SK-N-SH (cell line): Measurements from ENCODE around the gene PUM1. TPM values are rescaled to one million over a fixed set of nuclear protein-coding genes. Genes with fewer than 3 reads are reported as not detected.

ENCODE experiments used
- CTCF ChIA-PET: fragments of 300-600, 350-600 bp; formaldehyde crosslinking; extraction: SDS; loops from one replicate; lab custom pipeline; 2021; lab: Yijun Ruan, JAX
- POLR2A ChIA-PET: fragments of 350-600 bp; sonication (Branson Sonifier 250); formaldehyde crosslinking; extraction: SDS; loops from one replicate; lab custom pipeline; 2020; ENCODE audit warnings: antibody characterized with exemption, inconsistent platforms; lab: Yijun Ruan, JAX
- DNase-seq: peaks from one replicate; pipeline ENCODE4 v3.0.0; 2012
- H2AFZ ChIP-seq: fragments of 200-600 bp; sonication (generic); 2 replicates; pipeline ENCODE4 v1.8.1; 2016; ENCODE audit warnings: antibody characterized with exemption, mild to moderate bottlenecking, low read depth
- H3F3A ChIP-seq: fragments of 200-600 bp; sonication (generic); replicated peaks from 2 replicates; pipeline ENCODE3; 2016; ENCODE audit warnings: antibody characterized with exemption, mild to moderate bottlenecking; ENCODE audit not compliant: insufficient read depth
- H3K27ac ChIP-seq, 2 experiments: fragments of 200-500 bp in 1 of 2; fragments of 200-600 bp in 1 of 2; sonication (Bioruptor generic) in 1 of 2; sonication (generic), shearing (Covaris generic) in 1 of 2; 2 replicates each; pipeline versions ENCODE4 v1.5.1 to v1.6.1; 2014 to 2016; ENCODE audit warnings: low read depth in 2 of 2, inconsistent platforms in 1 of 2, low read length in 1 of 2, mild to moderate bottlenecking in 1 of 2, mixed read lengths in 1 of 2
- H3K27me3 ChIP-seq: fragments of 200-600 bp; sonication (generic), shearing (Covaris generic); 2 replicates; pipeline ENCODE4 v1.6.1; 2016; ENCODE audit warnings: mixed run types; ENCODE audit not compliant: insufficient read depth
- H3K36me3 ChIP-seq, 2 experiments: fragments of 200-500 bp in 1 of 2; fragments of 200-600 bp in 1 of 2; sonication (Bioruptor generic) in 1 of 2; sonication (generic) in 1 of 2; replicated peaks in 1 of 2; 2 replicates each; pipeline versions ENCODE3 to v1.5.1; 2014 to 2016; ENCODE audit warnings: low read length in 1 of 2, mild to moderate bottlenecking in 1 of 2; ENCODE audit not compliant: insufficient read depth in 2 of 2, control insufficient read depth in 1 of 2
- H3K4me1 ChIP-seq, 2 experiments: fragments of 200-500 bp in 1 of 2; fragments of 200-600 bp in 1 of 2; sonication (Bioruptor generic) in 1 of 2; sonication (generic), shearing (Covaris generic) in 1 of 2; 2 replicates each; pipeline versions ENCODE4 v1.5.1 to v1.6.1; 2014 to 2016; ENCODE audit warnings: low read depth in 1 of 2, low read length in 1 of 2, mixed run types in 1 of 2; ENCODE audit not compliant: insufficient read depth in 2 of 2, control insufficient read depth in 1 of 2
- H3K4me2 ChIP-seq: fragments of 200-600 bp; sonication (generic), shearing (Covaris generic); 2 replicates; pipeline ENCODE4 v1.6.1; 2017; ENCODE audit warnings: mixed run types
- H3K4me3 ChIP-seq, 2 experiments: fragments of 200-500 bp in 1 of 2; fragments of 200-600 bp in 1 of 2; sonication (Bioruptor generic) in 1 of 2; sonication (generic), shearing (Covaris generic) in 1 of 2; 2 replicates each; pipeline versions ENCODE4 v1.5.1 to v1.8.1; 2014 to 2016; ENCODE audit warnings: low read depth in 2 of 2, inconsistent platforms in 1 of 2, low read length in 1 of 2, mild to moderate bottlenecking in 1 of 2, mixed read lengths in 1 of 2, moderate library complexity in 1 of 2
- H3K79me2 ChIP-seq: fragments of 200-600 bp; sonication (generic); 2 replicates; pipeline ENCODE4 v1.8.1; 2017; ENCODE audit warnings: mild to moderate bottlenecking; ENCODE audit not compliant: insufficient read depth
- H3K9ac ChIP-seq: fragments of 200-600 bp; sonication (generic); 2 replicates; pipeline ENCODE4 v1.6.1; 2017; ENCODE audit warnings: mixed run types
- H3K9me2 ChIP-seq: fragments of 200-600 bp; sonication (generic); 2 replicates; pipeline ENCODE4 v1.6.1; 2017; ENCODE audit warnings: mixed run types
- H3K9me3 ChIP-seq: fragments of 200-600 bp; sonication (generic); 2 replicates; pipeline ENCODE4 v1.6.1; 2017; ENCODE audit warnings: mixed run types, mild to moderate bottlenecking, moderate library complexity
- H4K20me1 ChIP-seq: fragments of 200-600 bp; sonication (generic); 2 replicates; pipeline ENCODE4 v1.6.1; 2017; ENCODE audit warnings: mild to moderate bottlenecking, mixed run types; ENCODE audit not compliant: insufficient read depth
- CHD2 ChIP-seq: fragments of 150-350 bp; IDR thresholded peaks from 2 replicates; pipeline ENCODE4 v1.6.1; 2018; ENCODE audit warnings: low read length; ENCODE audit not compliant: partially characterized antibody
- FOXM1 ChIP-seq: IDR thresholded peaks from 2 replicates; pipeline ENCODE4 v1.4.0; 2012; ENCODE audit warnings: low read depth, mild to moderate bottlenecking
- JUND ChIP-seq: IDR thresholded peaks from 2 replicates; pipeline ENCODE4 v1.4.0; 2012
- MXI1 ChIP-seq: IDR thresholded peaks from 2 replicates; pipeline ENCODE4 v1.6.1; 2012; ENCODE audit warnings: mild to moderate bottlenecking, low read depth, low read length, improper control_type of control experiment
- NFIC ChIP-seq: IDR thresholded peaks from 2 replicates; pipeline ENCODE4 v1.4.0; 2012; ENCODE audit warnings: borderline replicate concordance
- PBX3 ChIP-seq: IDR thresholded peaks from 2 replicates; pipeline ENCODE4; 2012
- POLR2AphosphoS5 ChIP-seq: IDR thresholded peaks from 2 replicates; pipeline ENCODE4 v1.6.1; 2012; ENCODE audit warnings: low read depth, low read length
- RAD21 ChIP-seq: IDR thresholded peaks from 2 replicates; pipeline ENCODE4 v1.6.1; 2012; ENCODE audit warnings: mild to moderate bottlenecking, low read length
- RCOR1 ChIP-seq: fragments of 150-350 bp; IDR thresholded peaks from 2 replicates; pipeline ENCODE4 v1.6.1; 2017; ENCODE audit warnings: antibody characterized with exemption, low read length
- REST ChIP-seq: IDR thresholded peaks from 2 replicates; pipeline ENCODE4 v1.6.1; 2012; ENCODE audit warnings: mild to moderate bottlenecking, low read depth, low read length, moderate library complexity
- RXRA ChIP-seq: IDR thresholded peaks from 2 replicates; pipeline ENCODE4 v1.4.0; 2012; ENCODE audit warnings: low read depth, mild to moderate bottlenecking, borderline replicate concordance
- SIN3A ChIP-seq: IDR thresholded peaks from 2 replicates; pipeline ENCODE4 v1.6.1; 2012; ENCODE audit warnings: low read depth, mild to moderate bottlenecking, low read length, moderate library complexity, borderline replicate concordance
- TEAD4 ChIP-seq: IDR thresholded peaks from 2 replicates; pipeline ENCODE4 v1.4.0; 2012; ENCODE audit warnings: mild to moderate bottlenecking, borderline replicate concordance; ENCODE audit not compliant: insufficient read depth
- WGBS: methylation state at CpG from one replicate; pipeline ENCODE4 v1.1.6; 2017; ENCODE audit warnings: low lambda C conversion rate; 5-methylcytosine and 5-hydroxymethylcytosine counted together
- polyA plus RNA-seq, 3 experiments: library from polyadenylated mRNA; depleted of rRNA; stranded (reverse); fragments of >200 nt; gene quantifications; 2 replicates each; pipeline ENCODE4 v1.2.3, GENCODE V29; 2012

PUM1 gene
- polyA plus RNA-seq, 1 of the 3 experiments (the other 2 are of a cell fraction): 66.7 TPM

GRCh38 chr1:30903343-30904034 is 162.0 kb downstream of the PUM1 start:
- Histone ChIP-seq H3K9ac (no peak overlapping the region), H3K27ac (no peak overlapping the region), H3F3A (no peaks in the 10 kb centered on the region), H3K79me2 (peaks cover 66% of the 10 kb centered on the region), H3K36me3 (no peaks in the 10 kb centered on the region), H4K20me1 (peaks cover 86% of the 10 kb centered on the region), H3K4me3 (no peak overlapping the region), H3K9me2 (no peaks in the 10 kb centered on the region), H3K27me3 (no peaks in the 10 kb centered on the region), H3K4me1 (peaks cover 0 to 38% of the 10 kb centered on the region in 2 experiments; a peak in 1 of 4 replicates), H2AFZ (no peak overlapping the region), H3K9me3 (no peaks in the 10 kb centered on the region), H3K4me2 (no peak overlapping the region)
- ChIA-PET CTCF (interaction anchor here (0.8 to 47.0 kb wide), 7 partner anchors 8 to 184 kb away, joined by 3 to 1422 read pairs (median 4); no protein-coding TSS in a partner anchor), POLR2A (no interaction called here)
- TF ChIP-seq SIN3A (no peak), RCOR1 (no peak), JUND (no peak), TEAD4 (no peak)
- WGBS: 91% methylated on average over 8 of the region's 8 CpGs
- DNase-seq: no peak

- Histone ChIP-seq H3K4me1 (peaks cover 0 to 36% of the 10 kb centered on the region in 2 experiments; a peak in 1 of 4 replicates), H3K4me2 (no peak overlapping the region), H3K79me2 (peaks cover 67% of the 10 kb centered on the region), H4K20me1 (peaks cover 93% of the 10 kb centered on the region), H3K36me3 (no peaks in the 10 kb centered on the region), H3K9me3 (no peaks in the 10 kb centered on the region), H3K27me3 (no peaks in the 10 kb centered on the region), H3K27ac (no peak overlapping the region; a peak in 1 of 4 replicates), H3K4me3 (no peak overlapping the region), H2AFZ (no peak overlapping the region), H3K9ac (no peak overlapping the region), H3F3A (no peaks in the 10 kb centered on the region), H3K9me2 (no peaks in the 10 kb centered on the region)
- TF ChIP-seq RAD21 (peak; percentile 9; the same call in 1 of the 2 replicates), JUND (no peak)
- ChIA-PET POLR2A (interaction anchor here (0.6 kb wide), 1 partner anchor 15 kb away, joined by 3 read pairs; no protein-coding TSS in a partner anchor), CTCF (interaction anchor here (0.8 to 47.0 kb wide), 6 partner anchors 12 to 183 kb away, joined by 3 to 1422 read pairs (median 4); no protein-coding TSS in a partner anchor)
- no peak for DNase-seq
- 75% methylated on average over 5 of the region's 9 CpGs for WGBS
Observed at GRCh38 chr1:30902593-30903290, 162.8 kb downstream of the PUM1 start.

- ChIA-PET CTCF (interaction anchor here (0.8 to 47.0 kb wide), 5 partner anchors 10 to 182 kb away, joined by 3 to 1422 read pairs (median 6); no protein-coding TSS in a partner anchor), POLR2A (interaction anchor here (0.6 kb wide), 1 partner anchor 14 kb away, joined by 3 read pairs; no protein-coding TSS in a partner anchor)
- H3K9ac ChIP-seq: no peak overlapping the region
- no peaks in the 10 kb centered on the region for H3F3A ChIP-seq
- peaks cover 0 to 32% of the 10 kb centered on the region in 2 experiments; a peak in 1 of 4 replicates for H3K4me1 ChIP-seq
- H3K27ac ChIP-seq: no peak overlapping the region; a peak in 1 of 4 replicates
- H2AFZ ChIP-seq: no peak overlapping the region
- H4K20me1 ChIP-seq: peaks cover 94% of the 10 kb centered on the region
- no peak for DNase-seq
- H3K4me3 ChIP-seq: no peak overlapping the region
- no peaks in the 10 kb centered on the region for H3K9me3 ChIP-seq
- H3K9me2 ChIP-seq: no peaks in the 10 kb centered on the region
- 99% methylated on average over 6 of the region's 11 CpGs for WGBS
- no peaks in the 10 kb centered on the region for H3K36me3 ChIP-seq
- no peaks in the 10 kb centered on the region for H3K27me3 ChIP-seq
- peaks cover 62% of the 10 kb centered on the region for H3K79me2 ChIP-seq
- H3K4me2 ChIP-seq: no peak overlapping the region
- TF ChIP-seq POLR2AphosphoS5 (no peak), NFIC (no peak), MXI1 (no peak), FOXM1 (no peak), PBX3 (no peak), REST (no peak), CHD2 (no peak), RXRA (no peak), RAD21 (no peak)
Observed at GRCh38 chr1:30901798-30902581, 163.5 kb downstream of the PUM1 start.
